Ishikawa (cell line): ENCODE data around the gene MYH13.

ENCODE experiments used
- CEBPB ChIP-seq: IDR thresholded peaks from 2 replicates; pipeline ENCODE4 v1.6.1; 2012
- CREB1 ChIP-seq: IDR thresholded peaks from 2 replicates; pipeline ENCODE4 v1.6.1; 2012; ENCODE audit warnings: low read depth
- EGR1 ChIP-seq: IDR thresholded peaks from 2 replicates; pipeline ENCODE4 v1.6.1; 2012
- EP300 ChIP-seq: IDR thresholded peaks from 2 replicates; pipeline ENCODE4 v1.6.1; 2012; ENCODE audit warnings: borderline replicate concordance
- FOXM1 ChIP-seq: IDR thresholded peaks from 2 replicates; pipeline ENCODE4 v1.6.1; 2012; ENCODE audit warnings: low read depth, borderline replicate concordance
- MAX ChIP-seq: IDR thresholded peaks from 2 replicates; pipeline ENCODE4 v1.6.1; 2012
- NFIC ChIP-seq: IDR thresholded peaks from 2 replicates; pipeline ENCODE4 v1.6.1; 2012
- RAD21 ChIP-seq: IDR thresholded peaks from 2 replicates; pipeline ENCODE4 v1.6.1; 2012; ENCODE audit warnings: low read depth
- REST ChIP-seq: IDR thresholded peaks from 2 replicates; pipeline ENCODE4 v1.6.1; 2012; ENCODE audit warnings: low read depth, mild to moderate bottlenecking
- TAF1 ChIP-seq: IDR thresholded peaks from 2 replicates; pipeline ENCODE4 v1.6.1; 2012; ENCODE audit warnings: low read depth, mild to moderate bottlenecking
- TCF12 ChIP-seq: IDR thresholded peaks from 2 replicates; pipeline ENCODE4 v1.6.1; 2012; ENCODE audit warnings: low read depth
- TEAD4 ChIP-seq: IDR thresholded peaks from 2 replicates; pipeline ENCODE4 v1.6.1; 2012
- USF1 ChIP-seq: IDR thresholded peaks from 2 replicates; pipeline ENCODE4 v1.6.1; 2012
- YY1 ChIP-seq: IDR thresholded peaks from 2 replicates; pipeline ENCODE4 v1.6.1; 2012; ENCODE audit warnings: low read depth
- ZBTB7A ChIP-seq: IDR thresholded peaks from 2 replicates; pipeline ENCODE4 v1.6.1; 2012; ENCODE audit warnings: low read depth

The MYH13 gene

GRCh38 chr17:10354651-10355050 lies 18.2 kb downstream of the MYH13 start:
- no peak for TF ChIP-seq TEAD4
- no peak for TF ChIP-seq TAF1
- TF ChIP-seq FOXM1, result no peak
- TF ChIP-seq ZBTB7A, result no peak
- no peak for TF ChIP-seq CEBPB
- no peak for TF ChIP-seq YY1
- no peak for TF ChIP-seq EP300
- no peak for TF ChIP-seq EGR1
- no peak for TF ChIP-seq USF1
- TF ChIP-seq TCF12, result no peak
- no peak for TF ChIP-seq MAX
- no peak for TF ChIP-seq CREB1
- no peak for TF ChIP-seq NFIC
- no peak for TF ChIP-seq RAD21
- TF ChIP-seq REST, result no peak

GRCh38 chr17:10352893-10353292 lies 19.9 kb downstream of the MYH13 start:
- TF ChIP-seq TCF12, result no peak
- TF ChIP-seq REST, result no peak
- TF ChIP-seq CEBPB, result no peak
- TF ChIP-seq FOXM1, result no peak
- no peak for TF ChIP-seq EP300
- no peak for TF ChIP-seq TAF1
- no peak for TF ChIP-seq CREB1
- no peak for TF ChIP-seq TEAD4
- no peak for TF ChIP-seq ZBTB7A
- TF ChIP-seq USF1, result no peak
- TF ChIP-seq RAD21, result no peak
- no peak for TF ChIP-seq NFIC
- TF ChIP-seq YY1, result no peak
- no peak for TF ChIP-seq EGR1
- TF ChIP-seq MAX, result no peak

DNA sequence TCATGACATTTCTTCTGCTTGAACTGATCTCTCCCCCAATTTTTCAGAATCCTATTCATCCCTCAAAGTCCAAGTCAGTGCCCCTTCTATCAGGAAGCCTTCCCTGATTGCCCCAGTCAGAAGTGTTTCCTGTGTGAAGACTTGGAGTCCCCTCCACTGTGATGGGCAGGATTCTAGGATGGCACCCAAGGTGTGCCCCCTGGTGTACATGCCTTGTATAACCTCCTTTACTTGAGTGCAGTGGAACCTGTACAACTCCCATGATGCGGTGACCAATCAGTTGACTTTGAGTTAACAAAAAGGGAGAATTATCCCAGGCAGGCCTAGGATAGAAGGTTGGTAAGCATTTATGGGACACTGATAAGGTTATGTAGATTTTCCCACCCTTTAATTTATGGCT lies 23.4 kb downstream of the MYH13 start:
- TF ChIP-seq YY1 (no peak), NFIC (no peak), FOXM1 (no peak), EGR1 (no peak), ZBTB7A (no peak), EP300 (no peak), TCF12 (no peak), MAX (no peak), TAF1 (no peak), RAD21 (no peak), CREB1 (no peak), CEBPB (no peak)

DNA sequence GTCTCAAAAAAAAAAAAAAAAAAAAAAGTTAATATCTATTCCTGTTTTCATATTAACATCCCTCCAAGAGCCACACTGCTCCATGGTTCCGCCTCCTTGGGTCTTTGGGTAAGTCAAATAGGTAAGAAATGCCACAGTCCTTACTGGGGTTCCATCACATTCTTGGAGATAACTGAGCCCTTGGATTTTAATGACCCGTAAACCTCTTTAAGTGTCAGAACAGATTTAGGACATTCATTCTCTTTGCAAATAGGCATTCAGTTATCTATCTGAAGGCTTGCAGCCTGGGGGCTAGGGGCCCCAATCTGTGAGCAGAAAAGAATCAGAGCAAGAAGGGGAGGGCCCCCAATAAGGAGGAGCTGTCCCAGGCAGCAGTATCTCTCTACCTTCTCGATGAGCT lies 28.0 kb downstream of the MYH13 start:
- TF ChIP-seq NFIC (no peak), YY1 (no peak), EGR1 (no peak), MAX (no peak), TEAD4 (no peak), EP300 (no peak), CREB1 (no peak), FOXM1 (no peak), RAD21 (no peak), TCF12 (no peak), TAF1 (no peak), USF1 (no peak), ZBTB7A (no peak), REST (no peak), CEBPB (no peak)
